HL-60/S4 treated with retinoic acid at 250 ng/mL for 4 days and 3 days (cell line): ENCODE results near the gene EEPD1.
"Not testable (repeated sequence)": the region's sequence is repeated elsewhere in the genome, so short reads cannot be mapped to it uniquely, and the experiment has no call there.

Experiments
- in situ Hi-C: fragments of 300-500 bp; cut with MboI; formaldehyde crosslinking; loops from 2 replicates; pipeline ENCODE4 v1.7.0; 2022; ENCODE audit warnings: low sequenced_read_pairs

The EEPD1 gene

DNA sequence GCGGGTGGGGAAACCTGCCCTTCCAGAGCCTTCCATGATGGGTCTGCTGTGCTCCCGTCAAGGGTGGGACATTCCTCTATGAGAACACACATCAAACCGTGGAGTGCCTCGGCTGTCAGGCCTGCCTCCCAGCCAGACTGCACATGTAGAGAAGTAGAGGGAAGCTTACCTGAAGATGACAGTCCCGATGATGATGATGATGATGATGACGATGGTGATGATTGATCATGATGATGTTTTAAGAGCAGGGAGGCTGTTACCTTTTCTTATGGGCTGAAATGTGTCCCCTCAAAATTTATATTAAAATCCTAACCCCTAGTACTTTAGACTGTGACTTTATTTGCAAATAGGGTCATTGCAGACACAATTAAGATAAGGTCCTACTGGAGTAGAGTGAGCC lies 160.6 kb downstream of the EEPD1 start:
- in situ Hi-C loops = no loop called here

GRCh38 chr7:36314491-36314890 lies 161.4 kb downstream of the EEPD1 start:
- in situ Hi-C loops = no loop called here

GRCh38 chr7:36315309-36315944 lies 162.4 kb downstream of the EEPD1 start:
- in situ Hi-C loops = no loop called here

DNA sequence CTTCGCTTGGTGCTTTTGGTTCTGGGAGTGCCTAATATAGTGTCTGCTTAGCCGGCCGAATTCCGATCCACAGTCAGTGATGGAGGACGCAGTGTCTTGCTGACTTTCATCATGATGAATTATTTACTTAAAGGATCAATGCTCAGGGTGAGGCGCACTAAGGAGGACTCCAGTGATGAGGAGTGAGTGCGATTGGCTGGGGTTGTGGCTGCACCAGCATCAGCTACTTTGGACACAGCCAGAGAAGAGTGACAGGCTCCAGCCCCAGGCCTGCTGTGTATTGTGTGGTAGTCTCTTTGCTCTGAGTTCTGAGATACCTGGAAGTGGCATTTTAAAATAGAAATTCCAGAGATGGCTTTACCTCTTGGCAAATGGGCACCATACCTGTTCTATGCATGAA lies 163.3 kb downstream of the EEPD1 start:
- in situ Hi-C loops = no loop called here

- in situ Hi-C loops = no loop called here
These were observed 164.2 kb downstream of the EEPD1 start for GRCh38 chr7:36317276-36317675.

DNA sequence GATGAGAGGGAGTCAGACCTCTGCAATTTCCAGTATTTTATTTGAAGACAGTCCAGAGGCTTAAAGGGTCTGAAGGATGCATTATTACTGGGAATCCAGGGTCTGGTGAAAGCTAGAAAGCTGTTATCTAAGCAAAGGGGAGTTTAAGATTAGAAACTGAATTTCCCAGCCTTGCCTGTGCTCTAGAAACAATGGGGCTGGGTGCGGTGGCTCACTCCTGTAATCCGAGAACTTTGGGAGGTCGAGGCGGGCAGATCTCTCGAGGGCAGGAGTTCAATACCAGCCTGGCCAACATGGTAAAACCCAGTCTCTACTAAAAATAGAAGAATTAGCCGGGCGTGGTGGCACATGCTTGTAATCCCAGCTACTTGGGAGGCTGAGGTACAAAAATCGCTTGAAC lies 165.1 kb downstream of the EEPD1 start:
- in situ Hi-C loops = no loop called here

DNA sequence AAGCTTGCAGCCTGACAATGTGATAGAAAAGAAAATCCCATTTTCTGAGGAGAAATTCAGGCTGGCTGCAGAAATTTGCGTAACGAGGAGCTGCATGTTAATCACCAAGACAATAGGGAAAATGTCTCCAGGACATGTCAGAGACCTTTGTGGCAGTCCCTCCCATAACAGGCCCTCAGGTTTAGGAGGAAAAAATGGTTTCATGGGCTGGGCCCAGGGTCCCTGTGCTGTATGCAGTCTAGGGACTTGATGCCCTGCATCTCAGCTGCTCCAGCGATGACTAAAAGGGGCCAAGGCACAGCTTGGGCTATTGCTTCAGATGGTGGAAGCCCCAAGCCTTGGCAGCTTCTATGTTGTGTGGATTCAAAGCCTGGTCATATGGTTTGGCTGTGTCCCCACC lies 168.2 kb downstream of the EEPD1 start:
- in situ Hi-C loops = not testable (repeated sequence)

DNA sequence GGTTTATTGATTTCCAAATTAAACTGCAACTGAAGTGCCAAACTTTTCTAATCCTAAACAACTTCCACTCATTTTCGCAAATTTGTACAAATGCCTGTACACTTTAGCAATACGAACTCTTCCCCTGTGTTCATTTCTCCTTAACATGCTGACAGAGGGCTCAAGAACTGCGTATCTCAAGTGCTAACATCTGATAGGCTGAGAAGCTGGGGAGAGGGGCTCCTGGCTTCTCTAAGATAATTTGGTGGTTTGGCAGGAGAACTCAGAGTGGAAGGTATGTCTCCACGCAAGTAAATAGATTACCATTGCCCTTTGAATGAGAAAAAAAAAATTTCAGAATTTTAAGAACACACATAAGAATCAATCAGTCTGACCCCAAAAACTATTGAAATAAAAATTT lies 183.3 kb downstream of the EEPD1 start:
- in situ Hi-C loops = no loop called here

- in situ Hi-C loops = no loop called here
These were observed 185.2 kb downstream of the EEPD1 start for GRCh38 chr7:36338256-36338655.

- in situ Hi-C loops = no loop called here
These were observed 190.5 kb downstream of the EEPD1 start for GRCh38 chr7:36343548-36343947.

GRCh38 chr7:36344622-36345021 lies 191.6 kb downstream of the EEPD1 start:
- in situ Hi-C loops = no loop called here

GRCh38 chr7:36346260-36346831 lies 193.3 kb downstream of the EEPD1 start:
- in situ Hi-C loops = no loop called here

- in situ Hi-C loops = no loop called here
These were observed 195.2 kb downstream of the EEPD1 start for GRCh38 chr7:36348256-36348655.

- in situ Hi-C loops = no loop called here
These were observed 195.7 kb downstream of the EEPD1 start for GRCh38 chr7:36348771-36349170.

DNA sequence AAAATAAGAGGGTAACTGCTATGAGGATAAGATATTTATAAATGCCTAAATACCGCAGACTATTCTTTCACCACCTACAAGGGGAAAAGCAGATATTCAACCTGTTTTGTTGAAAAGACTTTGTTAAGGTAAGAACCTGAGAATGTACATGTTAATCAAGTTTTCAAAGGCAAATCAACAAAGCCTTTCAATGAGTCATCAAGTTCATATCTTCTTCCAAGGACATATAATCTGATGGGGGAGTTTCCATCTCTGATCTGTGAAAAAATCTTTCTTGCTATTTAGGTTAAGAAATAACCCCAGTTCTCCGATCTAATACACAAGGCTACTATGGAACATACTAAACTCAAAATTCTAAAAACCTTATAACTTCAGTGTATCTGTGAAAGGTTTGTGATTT lies 196.6 kb downstream of the EEPD1 start:
- in situ Hi-C loops = no loop called here
